DOHH2 (cell line): Measurements from ENCODE around the gene NALF2.
A peak's percentile ranks its signal among the peaks of the same experiment; 100 is the strongest.

Experiments used
- H3F3A ChIP-seq: fragments of 200-600 bp; sonication (generic), shearing (Covaris generic); 2 replicates; pipeline ENCODE4 v1.6.0; 2016; ENCODE audit warnings: antibody characterized with exemption, mild to moderate bottlenecking; ENCODE audit not compliant: control insufficient read depth, insufficient read depth
- H3K27ac ChIP-seq: fragments of 200-600 bp; sonication (generic); 2 replicates; pipeline ENCODE4 v1.5.1; 2014; ENCODE audit warnings: low read depth, mild to moderate bottlenecking, low read length, moderate library complexity
- H3K27me3 ChIP-seq: fragments of 200-600 bp; sonication (generic); 2 replicates; pipeline ENCODE4 v1.6.1; 2014; ENCODE audit warnings: mild to moderate bottlenecking, low read length, mixed read lengths; ENCODE audit not compliant: control insufficient read depth
- H3K36me3 ChIP-seq: fragments of 200-600 bp; sonication (generic); 2 replicates; pipeline ENCODE4 v1.6.1; 2014; ENCODE audit warnings: mild to moderate bottlenecking, low read length, moderate library complexity, mixed read lengths; ENCODE audit not compliant: control insufficient read depth
- H3K4me1 ChIP-seq: fragments of 200-600 bp; sonication (generic); 2 replicates; pipeline ENCODE4 v1.6.1; 2014; ENCODE audit warnings: mild to moderate bottlenecking, low read length, mixed read lengths; ENCODE audit not compliant: control insufficient read depth
- H3K4me2 ChIP-seq: fragments of 200-600 bp; sonication (generic); 2 replicates; pipeline ENCODE4 v1.6.0; 2014; ENCODE audit warnings: mild to moderate bottlenecking, low read length, moderate library complexity
- H3K4me3 ChIP-seq: fragments of 200-600 bp; sonication (generic); 2 replicates; pipeline ENCODE4 v1.5.1; 2014; ENCODE audit warnings: mild to moderate bottlenecking, low read length, mixed read lengths
- H3K79me2 ChIP-seq: fragments of 200-600 bp; sonication (generic); 2 replicates; pipeline ENCODE4 v1.6.1; 2014; ENCODE audit warnings: mild to moderate bottlenecking, low read length, mixed read lengths; ENCODE audit not compliant: control insufficient read depth
- H3K9me2 ChIP-seq: fragments of 200-600 bp; sonication (generic); replicated peaks from 2 replicates; pipeline ENCODE4 v1.6.1; 2014; ENCODE audit warnings: mild to moderate bottlenecking, low read length, mixed read lengths; ENCODE audit not compliant: control insufficient read depth
- H3K9me3 ChIP-seq: fragments of 200-600 bp; sonication (generic); 2 replicates; pipeline ENCODE4 v1.6.1; 2014; ENCODE audit warnings: antibody characterized with exemption, low read length, mixed read lengths; ENCODE audit not compliant: control insufficient read depth, insufficient read depth
- H4K20me1 ChIP-seq: fragments of 200-600 bp; sonication (generic); 2 replicates; pipeline ENCODE4 v1.6.0; 2014; ENCODE audit warnings: low read depth, mild to moderate bottlenecking, antibody characterized with exemption, low read length, moderate library complexity; ENCODE audit not compliant: control insufficient read depth, insufficient read depth
- EZH2phosphoT487 ChIP-seq: fragments of 200-600 bp; sonication (generic); IDR thresholded peaks from 2 replicates; pipeline ENCODE4 v1.6.1; 2017; ENCODE audit warnings: borderline replicate concordance, mild to moderate bottlenecking, antibody characterized with exemption, low read length, moderate library complexity, mixed read lengths
- TF ChIP-seq, protein P1 (sequence below): fragments of 200-600 bp; sonication (generic); IDR thresholded peaks from one replicate; pipeline ENCODE4 v1.5.1; 2014; ENCODE audit warnings: antibody characterized with exemption, mild to moderate bottlenecking, low read depth, low read length; ENCODE audit not compliant: poor library complexity, severe bottlenecking

Gene NALF2

DNA sequence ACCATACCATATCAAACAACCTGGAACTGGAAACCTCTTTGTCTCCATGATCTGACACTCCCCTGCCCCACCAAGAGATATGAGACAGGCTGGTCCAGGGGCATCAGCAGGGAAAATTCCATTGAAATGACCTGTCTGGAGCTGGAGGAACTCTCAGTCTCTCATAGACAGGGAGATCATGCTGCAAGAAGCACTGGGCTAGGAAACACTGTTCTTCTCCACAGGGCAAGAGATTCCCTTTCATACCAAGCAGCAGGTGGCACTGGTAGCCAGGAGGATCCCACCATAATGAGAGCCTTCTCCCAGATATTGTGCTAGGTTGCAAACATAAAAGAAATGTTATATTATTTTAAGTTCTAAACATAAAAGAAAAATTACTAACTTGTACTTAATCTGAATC lies 14.5 kb upstream of the NALF2 start:
- H3K9me3 ChIP-seq: no peaks in the 10 kb centered on the region
- H3K79me2 ChIP-seq: no peaks in the 10 kb centered on the region
- no peak overlapping the region for H3K4me3 ChIP-seq
- no peaks in the 10 kb centered on the region for H3K27me3 ChIP-seq
- no peaks in the 10 kb centered on the region for H3F3A ChIP-seq
- no peak overlapping the region for H3K4me2 ChIP-seq
- no peak overlapping the region for H3K27ac ChIP-seq
- no peaks in the 10 kb centered on the region for H3K36me3 ChIP-seq
- H3K9me2 ChIP-seq: no peaks in the 10 kb centered on the region
- no peaks in the 10 kb centered on the region for H3K4me1 ChIP-seq
- TF ChIP-seq EZH2phosphoT487: no peak
- TF ChIP-seq, protein P1, sequence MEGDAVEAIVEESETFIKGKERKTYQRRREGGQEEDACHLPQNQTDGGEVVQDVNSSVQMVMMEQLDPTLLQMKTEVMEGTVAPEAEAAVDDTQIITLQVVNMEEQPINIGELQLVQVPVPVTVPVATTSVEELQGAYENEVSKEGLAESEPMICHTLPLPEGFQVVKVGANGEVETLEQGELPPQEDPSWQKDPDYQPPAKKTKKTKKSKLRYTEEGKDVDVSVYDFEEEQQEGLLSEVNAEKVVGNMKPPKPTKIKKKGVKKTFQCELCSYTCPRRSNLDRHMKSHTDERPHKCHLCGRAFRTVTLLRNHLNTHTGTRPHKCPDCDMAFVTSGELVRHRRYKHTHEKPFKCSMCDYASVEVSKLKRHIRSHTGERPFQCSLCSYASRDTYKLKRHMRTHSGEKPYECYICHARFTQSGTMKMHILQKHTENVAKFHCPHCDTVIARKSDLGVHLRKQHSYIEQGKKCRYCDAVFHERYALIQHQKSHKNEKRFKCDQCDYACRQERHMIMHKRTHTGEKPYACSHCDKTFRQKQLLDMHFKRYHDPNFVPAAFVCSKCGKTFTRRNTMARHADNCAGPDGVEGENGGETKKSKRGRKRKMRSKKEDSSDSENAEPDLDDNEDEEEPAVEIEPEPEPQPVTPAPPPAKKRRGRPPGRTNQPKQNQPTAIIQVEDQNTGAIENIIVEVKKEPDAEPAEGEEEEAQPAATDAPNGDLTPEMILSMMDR: no peak
- no peaks in the 10 kb centered on the region for H4K20me1 ChIP-seq

DNA sequence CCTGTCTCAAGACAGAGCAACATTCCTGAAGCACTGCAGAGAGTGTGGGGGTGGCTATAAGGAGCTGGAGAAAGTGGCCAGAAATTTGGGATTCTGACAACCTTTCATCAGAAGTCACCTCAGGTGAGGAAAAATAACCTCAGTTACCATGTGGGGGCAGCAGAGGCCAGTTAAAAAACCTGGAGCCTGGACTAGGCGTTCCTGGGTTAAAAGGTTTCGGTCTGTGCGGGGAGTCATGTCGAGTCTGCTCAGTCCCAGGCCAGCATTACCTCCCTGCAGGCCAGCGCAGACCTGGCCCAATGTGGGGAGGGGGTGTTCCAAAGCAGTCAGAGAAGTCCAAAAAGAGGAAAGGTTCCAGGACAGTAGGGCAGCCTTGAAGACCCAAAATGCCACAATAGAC lies 10.9 kb upstream of the NALF2 start:
- no peaks in the 10 kb centered on the region for H3K36me3 ChIP-seq
- H3F3A ChIP-seq: no peaks in the 10 kb centered on the region
- no peak overlapping the region for H3K4me3 ChIP-seq
- H3K27ac ChIP-seq: no peak overlapping the region
- H4K20me1 ChIP-seq: no peaks in the 10 kb centered on the region
- H3K79me2 ChIP-seq: no peaks in the 10 kb centered on the region
- H3K4me1 ChIP-seq: no peaks in the 10 kb centered on the region
- H3K9me3 ChIP-seq: no peaks in the 10 kb centered on the region
- no peaks in the 10 kb centered on the region for H3K27me3 ChIP-seq
- no peak overlapping the region for H3K4me2 ChIP-seq
- no peaks in the 10 kb centered on the region for H3K9me2 ChIP-seq
- TF ChIP-seq, protein P1: peak; percentile 44
- no peak for TF ChIP-seq EZH2phosphoT487

DNA sequence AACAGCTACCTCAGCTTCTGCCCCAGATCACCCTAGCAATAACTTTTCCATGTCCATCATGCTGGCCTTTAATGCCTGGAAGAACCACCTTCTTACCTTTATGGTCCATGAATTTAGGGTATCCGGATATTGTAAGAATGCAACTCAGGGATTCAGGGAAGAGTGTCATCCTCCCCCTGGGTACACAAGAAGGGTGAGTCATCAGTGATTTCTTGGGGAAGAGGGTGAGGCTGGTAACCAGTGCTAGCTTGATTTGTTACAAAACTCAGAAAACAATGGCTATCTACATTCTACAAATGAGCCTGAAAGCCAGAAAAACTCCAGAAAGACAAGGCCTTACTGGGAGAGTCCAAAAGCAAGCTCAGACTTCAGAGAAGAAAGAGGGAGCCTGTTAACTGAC lies 10.4 kb upstream of the NALF2 start:
- H3K4me3 ChIP-seq: no peak overlapping the region
- H3K9me2 ChIP-seq: no peaks in the 10 kb centered on the region
- H3F3A ChIP-seq: no peaks in the 10 kb centered on the region
- no peaks in the 10 kb centered on the region for H3K79me2 ChIP-seq
- H3K27me3 ChIP-seq: no peaks in the 10 kb centered on the region
- H3K9me3 ChIP-seq: no peaks in the 10 kb centered on the region
- H3K4me2 ChIP-seq: no peak overlapping the region
- H3K36me3 ChIP-seq: no peaks in the 10 kb centered on the region
- no peaks in the 10 kb centered on the region for H3K4me1 ChIP-seq
- no peaks in the 10 kb centered on the region for H4K20me1 ChIP-seq
- TF ChIP-seq, protein P1: no peak
- TF ChIP-seq EZH2phosphoT487: no peak
- no peak overlapping the region for H3K27ac ChIP-seq

DNA sequence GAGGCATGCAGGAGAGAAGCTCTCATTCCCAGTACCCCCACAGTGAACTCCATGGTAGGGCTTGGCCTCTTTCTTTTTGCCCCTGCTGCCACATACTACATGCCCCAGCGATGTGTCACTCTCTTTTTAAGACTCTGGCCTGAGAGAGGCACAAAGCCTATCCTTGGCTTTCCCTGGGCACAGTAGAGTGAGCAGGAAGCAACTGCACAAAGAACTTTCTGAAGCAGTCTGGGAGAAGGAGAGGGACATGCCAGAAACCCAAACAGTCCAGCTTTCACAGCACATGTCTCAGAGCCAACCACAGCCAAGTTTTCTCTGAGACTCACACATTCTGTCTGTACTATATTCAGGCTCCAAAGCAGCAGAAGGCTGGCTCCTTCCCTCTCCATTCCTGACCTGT lies 7.9 kb upstream of the NALF2 start:
- Histone ChIP-seq H3F3A (no peaks in the 10 kb centered on the region), H3K9me2 (no peaks in the 10 kb centered on the region), H3K4me1 (no peaks in the 10 kb centered on the region), H3K4me3 (no peak overlapping the region), H3K79me2 (no peaks in the 10 kb centered on the region), H3K36me3 (no peaks in the 10 kb centered on the region), H3K4me2 (no peak overlapping the region), H3K27ac (no peak overlapping the region), H3K27me3 (no peaks in the 10 kb centered on the region), H3K9me3 (no peaks in the 10 kb centered on the region), H4K20me1 (no peaks in the 10 kb centered on the region)
- TF ChIP-seq EZH2phosphoT487: no peak
- TF ChIP-seq, protein P1: no peak
